ENCODE data around the gene MICU1.
A peak's percentile ranks its signal among the peaks of the same experiment; 100 is the strongest.
"Not testable (repeated sequence)": the region's sequence is repeated elsewhere in the genome, so short reads cannot be mapped to it uniquely, and the experiment has no call there.

MICU1 gene

DNA sequence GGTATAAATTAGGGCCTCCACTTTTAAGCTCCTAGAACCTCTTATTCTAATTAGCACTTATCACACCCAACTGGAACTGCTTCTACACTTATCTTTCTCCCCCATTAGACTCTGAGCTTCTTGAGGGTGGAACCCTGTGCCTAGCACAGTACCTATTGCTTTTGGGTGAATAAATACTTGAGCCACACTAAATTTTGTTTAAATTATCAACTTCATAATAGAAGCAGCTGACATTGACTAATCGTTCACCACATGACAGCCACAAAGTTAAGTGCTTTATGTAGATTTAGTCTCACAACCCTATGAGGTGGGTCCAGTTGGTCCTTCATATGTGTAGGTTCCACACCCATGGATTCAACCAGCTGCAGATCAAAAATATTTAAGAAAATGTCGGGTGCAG is 235.1 kb downstream of the MICU1 start:
- DNase-seq = no peak

- DNase-seq = no peak
Measured at GRCh38 chr10:72389716-72390115, 236.2 kb downstream of the MICU1 start.

- DNase-seq = no peak
Measured at GRCh38 chr10:72389014-72389413, 236.9 kb downstream of the MICU1 start.

DNA sequence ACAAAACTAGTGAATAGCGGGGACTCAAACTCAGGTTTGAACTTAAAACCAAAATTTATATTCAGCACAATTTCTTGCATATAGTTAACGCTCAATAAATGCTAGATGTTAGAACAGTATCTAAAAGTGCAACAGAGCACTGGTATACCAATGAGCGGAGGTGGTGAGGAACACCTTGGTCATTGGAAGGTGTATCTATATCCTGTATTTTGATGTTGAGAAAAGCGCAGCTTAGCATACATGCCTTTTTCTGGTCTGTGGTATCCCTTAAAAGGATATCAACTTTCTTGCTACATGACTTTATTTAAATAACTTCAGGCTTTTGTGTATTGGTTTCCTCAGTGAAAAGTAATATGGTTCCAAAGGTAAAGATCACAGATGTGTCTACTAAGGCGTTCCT is 237.8 kb downstream of the MICU1 start:
- no peak for DNase-seq

- DNase-seq = no peak
Measured at GRCh38 chr10:72386916-72387586, 238.8 kb downstream of the MICU1 start.

DNA sequence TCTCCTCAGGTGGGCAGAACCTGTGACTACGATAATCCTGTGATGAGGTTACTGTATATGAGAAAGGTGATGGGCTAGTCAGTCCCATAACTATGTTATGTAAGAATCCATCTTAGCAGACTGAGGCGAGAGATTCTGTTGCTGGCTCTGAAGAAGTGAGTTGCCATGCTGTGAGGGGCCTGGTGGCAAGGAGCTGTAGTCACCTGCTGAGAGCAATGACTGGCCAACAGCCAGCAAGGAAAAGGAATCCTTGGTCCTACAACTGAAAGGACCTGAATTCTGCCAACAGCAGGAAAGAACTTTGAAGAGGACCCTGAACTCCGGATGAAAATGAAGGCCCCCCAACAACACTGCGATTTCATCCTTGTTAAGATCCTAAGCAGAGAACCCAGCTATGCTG is 240.2 kb downstream of the MICU1 start:
- DNase-seq = no peak

DNA sequence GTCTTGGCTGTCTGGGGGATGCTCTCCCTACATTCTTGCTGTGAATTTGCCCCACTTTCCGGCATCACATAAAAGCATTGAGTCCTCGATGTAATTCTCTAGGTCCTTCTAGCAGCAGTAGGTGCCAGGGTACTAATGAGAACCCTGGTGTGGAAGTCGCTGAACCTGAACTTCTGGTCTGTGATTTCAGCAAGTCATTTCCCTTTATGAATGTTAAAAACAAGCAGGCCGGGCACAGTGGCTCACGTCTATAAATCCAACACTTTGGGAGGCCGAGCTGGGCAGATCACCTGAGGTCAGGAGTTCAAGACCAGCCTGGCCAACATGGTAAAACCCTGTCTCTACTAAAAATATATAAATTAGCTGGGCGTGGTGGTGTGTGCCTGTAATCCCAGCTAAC is 240.9 kb downstream of the MICU1 start:
- DNase-seq = not testable (repeated sequence)

- DNase-seq = no peak
Measured at GRCh38 chr10:72379776-72380175, 246.1 kb downstream of the MICU1 start.

DNA sequence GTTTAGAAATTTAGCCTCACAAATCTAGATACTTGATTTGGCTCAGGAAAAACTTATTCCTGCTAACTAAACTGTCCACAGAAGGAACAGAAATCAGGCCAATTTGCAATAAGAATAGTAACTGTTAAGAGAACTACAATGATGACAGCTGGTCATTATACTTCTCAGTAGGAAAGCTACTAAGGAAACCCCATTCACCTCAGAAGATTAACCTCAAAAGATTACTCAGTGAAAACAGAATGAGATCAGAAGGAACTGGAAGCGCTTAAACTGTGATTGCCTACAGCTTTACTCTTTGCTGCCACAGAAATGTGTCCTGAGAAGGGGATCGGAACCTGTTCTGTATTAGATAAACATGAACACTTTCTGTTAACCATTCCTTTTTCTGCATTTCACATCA is 246.8 kb downstream of the MICU1 start:
- no peak for DNase-seq

- DNase-seq = peak in 24 of 58 donors; percentile 5 to 55 (median 21)
Measured at GRCh38 chr10:72375585-72375984, 250.3 kb downstream of the MICU1 start.

- peak in 15 of 58 donors; percentile 1 to 40 (median 9) for DNase-seq
Measured at GRCh38 chr10:72375173-72375572, 250.7 kb downstream of the MICU1 start.

- no peak for DNase-seq
Measured at GRCh38 chr10:72370201-72370722, 255.6 kb downstream of the MICU1 start.

DNA sequence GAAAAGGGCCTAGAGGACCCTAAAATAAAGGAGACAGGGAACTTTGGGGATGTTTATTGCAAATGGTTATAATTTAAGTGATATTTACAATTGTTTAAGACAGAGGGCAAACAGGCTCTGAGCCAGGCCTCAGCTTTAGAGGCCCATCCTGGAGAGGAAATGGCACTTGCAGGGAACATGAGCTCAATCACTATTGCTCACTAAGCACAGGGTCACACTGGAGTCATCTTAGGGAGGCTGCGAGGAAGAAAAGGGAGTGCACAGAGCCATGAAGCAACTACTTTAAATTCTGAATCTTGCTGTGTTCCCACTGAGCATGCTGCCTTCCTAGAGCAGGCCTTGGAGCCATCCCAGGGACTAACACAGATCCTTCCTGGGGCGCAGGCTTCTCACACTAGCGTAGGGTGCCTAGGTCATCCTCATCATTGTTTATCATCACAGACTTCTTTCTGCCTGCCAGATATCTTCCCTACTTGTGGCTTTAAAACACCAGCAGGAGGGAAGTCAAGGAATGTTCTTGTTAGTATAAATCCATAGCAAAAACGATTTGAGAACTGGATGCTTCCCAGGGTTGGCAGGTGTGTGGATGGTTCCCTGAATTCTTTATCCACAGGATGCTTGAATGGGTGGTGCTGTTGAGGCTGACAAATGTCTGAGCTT is 258.4 kb downstream of the MICU1 start:
- no peak for DNase-seq

- DNase-seq = no peak
Measured at GRCh38 chr10:72365106-72365895, 260.6 kb downstream of the MICU1 start.

DNA sequence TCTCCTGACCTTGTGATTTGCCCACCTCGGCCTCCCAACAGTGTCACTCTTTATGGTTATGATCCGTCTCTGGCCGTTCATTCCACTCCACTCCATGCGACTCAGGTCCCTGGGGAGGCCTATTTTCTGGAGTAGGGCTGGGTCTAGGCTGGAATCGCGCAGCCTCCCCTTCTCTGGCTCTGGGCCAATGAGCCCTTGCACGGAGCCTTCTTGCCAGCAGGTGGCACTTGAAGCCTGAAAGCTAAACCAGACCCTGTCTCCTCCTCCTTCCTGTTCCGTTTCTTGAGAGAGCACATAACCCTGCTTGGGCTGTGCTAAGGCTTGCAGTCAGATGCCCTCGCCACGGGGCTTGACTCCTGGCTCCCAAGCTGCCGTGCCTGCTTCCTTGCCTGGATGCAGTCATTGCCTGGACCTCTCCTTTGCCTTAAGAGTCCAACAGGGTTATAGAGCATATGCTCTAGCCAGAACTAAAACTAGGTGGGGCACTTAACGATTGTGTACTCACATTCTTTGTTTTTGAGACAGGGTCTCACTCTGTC is 261.6 kb downstream of the MICU1 start:
- peak in 57 of 58 donors; percentile 10 to 89 (median 68) for DNase-seq

DNA sequence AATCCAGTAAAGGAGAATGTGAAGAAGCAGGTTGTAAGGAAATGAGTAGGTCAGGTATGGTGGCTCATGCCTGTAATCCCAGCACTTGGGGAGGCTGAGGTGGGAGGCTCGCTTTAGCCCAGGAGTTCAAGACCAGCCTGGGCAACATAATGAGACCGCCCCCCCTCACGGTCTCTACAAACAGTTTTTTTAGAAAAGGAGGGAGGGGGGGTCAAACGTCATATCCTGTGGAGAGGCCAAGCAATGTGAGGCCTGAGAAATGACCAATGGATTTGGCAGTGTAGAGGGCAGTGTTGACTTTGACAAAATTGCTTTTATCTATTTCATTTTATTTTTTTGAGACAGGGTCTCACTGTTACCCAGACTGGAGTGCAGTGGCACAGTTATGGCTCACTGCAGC is 268.9 kb downstream of the MICU1 start:
- DNase-seq = no peak

- no peak for DNase-seq
Measured at GRCh38 chr10:72356115-72356514, 269.8 kb downstream of the MICU1 start.

GRCh38 chr10:72355214-72355555 is 270.7 kb downstream of the MICU1 start:
- no peak for DNase-seq

DNA sequence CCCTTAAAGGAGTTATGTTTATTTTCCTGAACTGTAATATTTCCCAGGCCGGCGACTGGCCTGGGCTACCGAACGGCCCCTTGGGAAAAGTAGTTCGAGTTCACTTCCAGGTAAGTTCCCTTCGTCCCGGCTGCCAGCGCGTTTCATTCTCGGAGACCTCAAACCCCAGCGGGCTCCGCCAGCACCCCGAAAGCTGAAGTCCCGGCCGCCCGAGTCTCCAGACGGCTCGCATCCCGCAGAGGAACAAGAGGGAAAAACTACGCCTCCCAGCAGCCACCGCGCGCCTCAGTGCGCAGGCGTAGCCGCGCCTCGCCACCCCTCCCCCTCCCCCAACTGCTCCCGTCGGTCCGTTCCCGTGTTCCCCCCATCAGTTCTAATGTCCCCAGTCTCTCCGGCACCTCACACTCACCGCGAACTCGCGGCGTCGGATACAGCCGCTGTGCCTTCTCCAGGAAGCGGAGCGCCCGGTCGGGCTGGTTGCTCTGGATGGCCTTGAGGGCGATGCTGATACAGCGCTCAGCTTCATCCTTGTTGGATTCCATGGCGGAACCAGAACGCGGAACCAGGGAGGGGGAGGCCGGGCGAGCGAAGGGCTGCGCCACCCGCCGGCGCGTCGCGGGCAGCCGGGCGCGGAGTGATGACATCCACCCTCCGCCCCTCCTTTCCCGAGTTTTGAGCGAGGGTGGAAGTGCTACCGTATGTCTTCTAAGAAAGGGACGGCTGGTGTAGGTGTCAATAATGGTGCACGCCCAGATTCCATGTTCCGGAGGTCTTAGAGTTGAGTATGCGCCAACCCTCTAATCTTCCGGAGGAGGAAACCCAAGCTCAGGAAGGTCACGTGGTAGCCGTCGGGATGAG is 271.3 kb downstream of the MICU1 start, which contains the start of gene DNAJB12:
Gene DNAJB12, minus strand, starts transcription at position 564 of the 858 bp plus-strand sequence. Its CDS starts 22 bp downstream, at position 542.
- peak; percentile 66 to 100 (median 92) for DNase-seq

DNA sequence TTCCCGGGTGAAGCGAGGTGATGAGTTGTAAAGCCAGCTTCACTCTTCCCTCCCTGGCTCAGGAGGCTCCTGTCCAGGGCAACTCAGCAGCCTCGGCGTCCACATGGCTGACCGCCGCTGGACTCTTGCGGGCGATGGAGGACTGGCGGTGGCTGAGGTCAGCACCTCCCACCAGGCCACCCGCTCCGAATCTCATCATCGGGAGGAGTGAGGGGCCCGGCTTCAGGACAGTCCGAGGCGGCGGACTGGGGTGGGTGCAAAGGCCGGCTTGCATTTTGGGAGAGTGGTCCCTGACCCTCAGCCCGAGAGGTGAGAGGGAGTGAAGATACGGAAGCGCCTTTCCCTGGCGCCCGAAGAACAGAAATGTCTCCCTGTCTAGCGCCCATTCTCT is 271.9 kb downstream of the MICU1 start:
- peak in 11 of 58 donors; percentile 38 to 75 (median 58) for DNase-seq
